ENCODE data around the gene BLVRA. TPM values are rescaled to one million over a fixed set of nuclear protein-coding genes. Genes with fewer than 3 reads are reported as not detected.
"Not testable (repeated sequence)": the region's sequence is repeated elsewhere in the genome, so short reads cannot be mapped to it uniquely, and the experiment has no call there.

The BLVRA gene
- total RNA-seq, 2 experiments from 2014 or later = 15.7 TPM

DNA sequence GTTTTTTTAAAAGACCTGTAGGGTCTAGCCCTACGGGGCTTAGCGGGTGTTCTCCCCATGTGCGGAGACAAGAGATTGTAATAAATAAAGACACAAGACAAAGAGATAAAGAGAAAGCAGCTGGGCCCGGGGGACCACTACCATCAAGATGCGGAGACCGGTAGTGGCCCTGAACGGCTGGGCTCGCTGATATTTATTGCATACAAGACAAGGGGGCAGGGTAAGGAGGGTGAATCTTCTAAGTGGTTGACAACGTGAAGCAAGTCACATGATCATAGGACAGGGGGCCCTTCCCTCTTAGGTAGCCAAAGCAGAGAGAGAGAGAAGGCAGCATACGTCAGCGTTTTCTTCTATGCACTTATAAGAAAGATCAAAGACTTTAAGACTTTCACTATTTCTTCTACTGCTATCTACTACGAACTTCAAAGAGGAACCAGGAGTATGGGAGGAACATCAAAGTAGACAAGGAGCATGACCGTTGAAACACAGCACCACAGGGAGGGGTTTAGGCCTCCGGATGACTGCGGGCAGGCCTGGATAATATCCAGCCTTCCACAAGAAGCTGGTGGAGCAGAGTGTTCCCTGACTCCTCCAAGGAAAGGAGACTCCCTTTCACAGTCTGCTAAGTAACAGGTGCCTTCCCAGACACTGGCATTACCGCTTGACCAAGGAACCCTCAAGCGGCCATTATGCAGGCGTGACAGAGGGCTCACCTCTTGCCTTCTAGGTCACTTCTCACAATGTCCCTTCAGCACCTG, 23.7 kb upstream of the BLVRA start:
- H3K9me3 ChIP-seq (ENCODE audit: control insufficient read depth in 1 of 2, insufficient read depth in 1 of 2, low read length in 2 of 2); H3K9me3 Mint-ChIP-seq; H3K4me3 Mint-ChIP-seq; H3K4me1 ChIP-seq (ENCODE audit: insufficient read depth, low read length); H3K4me1 Mint-ChIP-seq (ENCODE audit: low read depth); H3K27me3 ChIP-seq (ENCODE audit: control insufficient read depth in 1 of 2, insufficient read depth in 2 of 2, low read length in 2 of 2); H3K4me3 ChIP-seq (ENCODE audit: low read length); H3K27me3 Mint-ChIP-seq; H3K36me3 Mint-ChIP-seq (ENCODE audit: low read depth); H3K36me3 ChIP-seq (ENCODE audit: insufficient read depth, low read length); intact Hi-C loops (cut with DNase I, micrococcal nuclease); H3K27ac ChIP-seq (ENCODE audit: low read depth in 1 of 2, low read length in 2 of 2); ATAC-seq (ENCODE audit: poor library complexity); H3K27ac Mint-ChIP-seq: not testable (repeated sequence)
- ChIA-PET POLR2A (interaction anchor here (1.5 kb wide), 1 partner anchor 152 kb away, joined by 3 read pairs; the partner anchor contains the start of gene STK17A), CTCF (interaction anchor here (1.2 to 2.1 kb wide), 2 partner anchors 152 kb away, joined by 3 to 6 read pairs; partner anchors contain the start of gene STK17A)
- DNase-seq = peak in 1 of 14 experiments; percentile 21

DNA sequence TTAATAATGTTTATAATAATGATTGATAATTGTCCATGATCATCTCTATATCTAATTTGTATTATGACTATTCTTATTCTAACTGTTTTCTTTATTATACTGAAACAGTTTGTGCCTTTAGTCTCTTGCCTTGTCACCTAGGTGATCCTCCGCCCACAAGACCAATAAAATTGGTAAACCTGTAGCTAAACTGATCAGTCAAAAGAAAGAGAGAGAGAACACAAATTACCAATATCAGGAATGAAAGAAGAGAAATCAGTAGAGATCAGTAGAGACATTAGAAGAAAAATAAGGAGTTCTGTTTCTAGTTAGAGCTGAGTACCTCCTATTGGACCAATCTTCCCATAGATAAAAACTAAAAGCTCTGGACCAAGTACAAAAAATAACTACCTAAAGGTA, 23.1 kb upstream of the BLVRA start:
- Histone ChIP-seq H3K9me3 (ENCODE audit: control insufficient read depth in 1 of 2, insufficient read depth in 1 of 2, low read length in 2 of 2) (no peaks in the 10 kb centered on the region), H3K27me3 (ENCODE audit: control insufficient read depth in 1 of 2, insufficient read depth in 2 of 2, low read length in 2 of 2) (no peaks in the 10 kb centered on the region), H3K36me3 (ENCODE audit: insufficient read depth, low read length) (no peaks in the 10 kb centered on the region), H3K4me3 (ENCODE audit: low read length) (no peak overlapping the region), H3K4me1 (ENCODE audit: insufficient read depth, low read length) (peaks cover 2% of the 10 kb centered on the region), H3K27ac (ENCODE audit: low read depth in 1 of 2, low read length in 2 of 2) (no peak overlapping the region)
- no peak for ATAC-seq (ENCODE audit: poor library complexity)
- no peaks in the 10 kb centered on the region for H3K4me1 Mint-ChIP-seq (ENCODE audit: low read depth)
- TF ChIP-seq, protein P1, sequence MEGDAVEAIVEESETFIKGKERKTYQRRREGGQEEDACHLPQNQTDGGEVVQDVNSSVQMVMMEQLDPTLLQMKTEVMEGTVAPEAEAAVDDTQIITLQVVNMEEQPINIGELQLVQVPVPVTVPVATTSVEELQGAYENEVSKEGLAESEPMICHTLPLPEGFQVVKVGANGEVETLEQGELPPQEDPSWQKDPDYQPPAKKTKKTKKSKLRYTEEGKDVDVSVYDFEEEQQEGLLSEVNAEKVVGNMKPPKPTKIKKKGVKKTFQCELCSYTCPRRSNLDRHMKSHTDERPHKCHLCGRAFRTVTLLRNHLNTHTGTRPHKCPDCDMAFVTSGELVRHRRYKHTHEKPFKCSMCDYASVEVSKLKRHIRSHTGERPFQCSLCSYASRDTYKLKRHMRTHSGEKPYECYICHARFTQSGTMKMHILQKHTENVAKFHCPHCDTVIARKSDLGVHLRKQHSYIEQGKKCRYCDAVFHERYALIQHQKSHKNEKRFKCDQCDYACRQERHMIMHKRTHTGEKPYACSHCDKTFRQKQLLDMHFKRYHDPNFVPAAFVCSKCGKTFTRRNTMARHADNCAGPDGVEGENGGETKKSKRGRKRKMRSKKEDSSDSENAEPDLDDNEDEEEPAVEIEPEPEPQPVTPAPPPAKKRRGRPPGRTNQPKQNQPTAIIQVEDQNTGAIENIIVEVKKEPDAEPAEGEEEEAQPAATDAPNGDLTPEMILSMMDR (IDR thresholded peaks at IDR 0.05) = no peak
- no peak overlapping the region for H3K4me3 Mint-ChIP-seq
- POLR2A ChIA-PET = interaction anchor here (1.5 kb wide), 1 partner anchor 153 kb away, joined by 3 read pairs; the partner anchor contains the start of gene STK17A
- no peaks in the 10 kb centered on the region for H3K27me3 Mint-ChIP-seq
- intact Hi-C loops (cut with DNase I, micrococcal nuclease) = no loop called here
- no peak for DNase-seq
- CTCF ChIA-PET = interaction anchor here (1.2 kb wide), 1 partner anchor 153 kb away, joined by 3 read pairs; the partner anchor contains the start of gene STK17A
- no peak overlapping the region for H3K27ac Mint-ChIP-seq
- H3K36me3 Mint-ChIP-seq (ENCODE audit: low read depth) = no peaks in the 10 kb centered on the region
- H3K9me3 Mint-ChIP-seq = no peaks in the 10 kb centered on the region

DNA sequence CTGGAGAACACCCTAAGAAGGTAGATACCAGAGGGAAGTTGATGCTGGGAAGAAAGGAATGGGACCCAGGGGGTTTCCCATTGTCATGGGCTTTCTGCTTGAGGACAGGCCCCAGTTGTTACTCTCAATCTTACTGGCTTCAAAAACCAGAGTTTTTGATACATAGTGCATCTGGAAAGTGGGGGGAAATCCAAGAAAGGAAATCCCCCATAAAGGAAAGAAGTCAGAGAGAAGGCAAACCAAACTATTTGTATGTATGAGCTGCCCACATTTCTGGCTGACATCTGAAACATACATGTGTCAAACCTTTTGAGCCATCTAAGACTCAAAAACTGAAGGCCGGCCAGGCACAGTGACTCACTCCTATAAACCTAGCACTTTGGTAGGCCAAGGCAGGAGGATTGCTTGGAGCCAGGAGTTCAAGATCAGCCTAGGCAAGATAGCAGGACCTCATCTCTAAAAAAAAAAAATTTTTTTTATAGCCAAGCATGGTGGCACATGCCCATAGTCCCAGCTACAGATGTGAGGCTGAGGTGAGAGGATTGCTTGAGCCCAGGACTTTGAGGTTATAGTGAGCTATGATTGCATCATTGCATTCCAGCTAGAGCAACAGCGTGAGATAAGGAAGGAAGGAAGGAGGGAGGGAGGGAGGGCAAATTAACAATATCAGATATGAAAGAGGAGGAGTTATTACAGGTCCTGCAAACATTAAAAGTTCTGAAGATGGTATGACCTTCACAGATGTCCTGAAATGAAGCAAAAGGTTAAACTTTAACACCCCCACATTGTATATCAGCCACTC, 22.5 kb upstream of the BLVRA start:
- Mint-ChIP-seq H3K4me3 (no peak overlapping the region), H3K27me3 (no peaks in the 10 kb centered on the region), H3K27ac (no peak overlapping the region), H3K9me3 (no peaks in the 10 kb centered on the region), H3K36me3 (ENCODE audit: low read depth) (no peaks in the 10 kb centered on the region), H3K4me1 (ENCODE audit: low read depth) (no peaks in the 10 kb centered on the region)
- TF ChIP-seq, protein P1 (IDR thresholded peaks at IDR 0.05) = no peak
- H3K4me1 ChIP-seq (ENCODE audit: insufficient read depth, low read length) = peaks cover 2% of the 10 kb centered on the region
- intact Hi-C loops (cut with DNase I, micrococcal nuclease) = no loop called here
- POLR2A ChIA-PET = interaction anchor here (0.6 to 1.5 kb wide), 2 partner anchors 95 to 154 kb away, joined by 3 to 4 read pairs; partner anchors contain the start of gene STK17A
- CTCF ChIA-PET = interaction anchor here (1.1 to 1.2 kb wide), 2 partner anchors 103 to 153 kb away, joined by 3 to 4 read pairs; partner anchors contain the start of gene STK17A
- peak in 2 of 14 experiments; percentile 31 to 39 for DNase-seq
- no peak overlapping the region for H3K4me3 ChIP-seq (ENCODE audit: low read length)
- H3K9me3 ChIP-seq (ENCODE audit: control insufficient read depth in 1 of 2, insufficient read depth in 1 of 2, low read length in 2 of 2) = no peaks in the 10 kb centered on the region
- no peaks in the 10 kb centered on the region for H3K36me3 ChIP-seq (ENCODE audit: insufficient read depth, low read length)
- no peak for ATAC-seq (ENCODE audit: poor library complexity)
- H3K27me3 ChIP-seq (ENCODE audit: control insufficient read depth in 1 of 2, insufficient read depth in 2 of 2, low read length in 2 of 2) = no peaks in the 10 kb centered on the region
- H3K27ac ChIP-seq (ENCODE audit: low read depth in 1 of 2, low read length in 2 of 2) = no peak overlapping the region
